ENCODE data around the gene SDHB.

Gene SDHB

GRCh38 chr1:17053685-17054410 is at the start of gene SDHB:
SDHB (minus strand) TSS chr1:17054032; CDS start chr1:17054019, 13 bp downstream.
- DNase-seq (ENCODE audit: low spot score): peak; percentile 99

GRCh38 chr1:17102232-17102631 is 48.4 kb upstream of the SDHB start:
- no peak for DNase-seq (ENCODE audit: low spot score)

GRCh38 chr1:17101261-17101660 is 47.4 kb upstream of the SDHB start:
- DNase-seq (ENCODE audit: low spot score): no peak

- DNase-seq (ENCODE audit: low spot score): no peak
Measured at GRCh38 chr1:17099616-17100340, 45.9 kb upstream of the SDHB start.

- peak; percentile 82 for DNase-seq (ENCODE audit: low spot score)
Measured at GRCh38 chr1:17098446-17099317, 44.9 kb upstream of the SDHB start.

GRCh38 chr1:17097787-17098186 is 44.0 kb upstream of the SDHB start:
- no peak for DNase-seq (ENCODE audit: low spot score)

GRCh38 chr1:17097147-17097546 is 43.3 kb upstream of the SDHB start:
- DNase-seq (ENCODE audit: low spot score): no peak

- no peak for DNase-seq (ENCODE audit: low spot score)
Measured at GRCh38 chr1:17096584-17096983, 42.8 kb upstream of the SDHB start.

GRCh38 chr1:17095141-17095540 is 41.3 kb upstream of the SDHB start:
- DNase-seq (ENCODE audit: low spot score): no peak

- DNase-seq (ENCODE audit: low spot score): no peak
Measured at GRCh38 chr1:17094664-17095063, 40.8 kb upstream of the SDHB start.

GRCh38 chr1:17093822-17094393 is 40.1 kb upstream of the SDHB start:
- DNase-seq (ENCODE audit: low spot score): no peak

GRCh38 chr1:17091252-17091651 is 37.4 kb upstream of the SDHB start:
- DNase-seq (ENCODE audit: low spot score): no peak

GRCh38 chr1:17089506-17089905 is 35.7 kb upstream of the SDHB start:
- peak; percentile 96 for DNase-seq (ENCODE audit: low spot score)

- DNase-seq (ENCODE audit: low spot score): no peak
Measured at GRCh38 chr1:17086751-17087150, 32.9 kb upstream of the SDHB start.

- DNase-seq (ENCODE audit: low spot score): no peak
Measured at GRCh38 chr1:17084787-17085186, 31.0 kb upstream of the SDHB start.

- DNase-seq (ENCODE audit: low spot score): no peak
Measured at GRCh38 chr1:17082761-17083160, 28.9 kb upstream of the SDHB start.

- no peak for DNase-seq (ENCODE audit: low spot score)
Measured at GRCh38 chr1:17081439-17081838, 27.6 kb upstream of the SDHB start.

- DNase-seq (ENCODE audit: low spot score): no peak
Measured at GRCh38 chr1:17080880-17081279, 27.0 kb upstream of the SDHB start.

GRCh38 chr1:17080085-17080759 is 26.4 kb upstream of the SDHB start:
- no peak for DNase-seq (ENCODE audit: low spot score)

- no peak for DNase-seq (ENCODE audit: low spot score)
Measured at GRCh38 chr1:17078991-17079868, 25.4 kb upstream of the SDHB start.
